ENCODE data around the gene A2ML1.

A2ML1 gene

DNA sequence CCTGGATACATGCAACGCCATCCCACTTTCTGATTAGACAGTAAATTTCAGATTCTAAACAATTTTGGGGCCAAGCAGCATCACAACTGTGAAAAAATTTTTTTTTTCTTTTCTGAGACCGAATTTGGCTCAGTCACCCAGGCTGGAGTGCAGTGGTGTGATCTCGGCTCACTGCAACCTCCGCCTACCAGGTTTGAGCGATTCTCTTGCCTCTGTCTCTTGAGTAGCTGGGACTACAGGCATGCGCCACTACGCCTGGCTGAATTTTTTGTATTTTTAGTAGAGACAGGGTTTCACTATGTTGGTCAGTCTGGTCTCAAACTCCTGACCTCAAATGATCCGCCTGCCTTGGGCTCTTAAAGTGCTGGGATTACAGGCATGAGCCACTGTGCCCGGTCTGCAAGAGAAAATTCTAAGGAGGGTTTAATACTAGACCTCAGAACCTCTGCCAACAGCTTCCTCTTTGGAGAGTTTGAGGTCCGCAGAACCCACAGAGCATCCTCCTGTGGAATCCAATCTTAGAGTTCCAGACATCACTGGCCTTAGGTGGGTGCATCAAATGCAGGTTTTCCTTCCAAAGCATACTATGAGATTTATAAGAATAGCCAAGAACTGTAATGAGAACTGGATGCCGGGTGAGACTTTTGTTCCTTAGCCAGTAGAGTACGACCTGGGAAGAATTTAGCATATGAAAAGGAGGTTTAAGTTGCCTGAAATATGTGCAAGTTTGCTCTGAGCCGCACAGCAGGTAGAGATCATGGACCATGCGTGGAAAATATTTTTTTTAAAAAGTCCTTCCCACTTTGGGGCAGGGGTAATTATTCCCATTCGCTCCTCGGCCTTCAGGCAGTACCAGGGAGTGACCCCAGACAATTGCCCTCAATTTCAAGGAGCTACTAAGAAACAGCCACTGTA is 84.1 kb downstream of the A2ML1 start:
- no peak overlapping the region for H3K4me2 ChIP-seq (ENCODE audit: low read length, poor library complexity, severe bottlenecking)
- H3K4ac ChIP-seq (ENCODE audit: low read depth in 1 of 2, low read length in 2 of 2), result no peak overlapping the region
- H3K23ac ChIP-seq (ENCODE audit: low read length in 2 of 2), result no peak overlapping the region
- no peak overlapping the region for H2AFZ ChIP-seq (ENCODE audit: low read depth, low read length)
- no peak overlapping the region for H2AK5ac ChIP-seq (ENCODE audit: low read length, severe bottlenecking)
- 89% methylated on average over 15 of the region's 16 CpGs for WGBS
- H2BK5ac ChIP-seq (ENCODE audit: low read depth, low read length, poor library complexity, severe bottlenecking), result no peak overlapping the region
- H2BK120ac ChIP-seq (ENCODE audit: low read depth, low read length), result no peak overlapping the region
- peaks cover 1% of the 10 kb centered on the region for H3K4me1 ChIP-seq (ENCODE audit: control insufficient read depth, insufficient read depth, low read depth, low read length)
- no peak overlapping the region for H2BK15ac ChIP-seq (ENCODE audit: low read depth, poor library complexity, severe bottlenecking)
- no peaks in the 10 kb centered on the region for H3K79me1 ChIP-seq (replicated peaks; ENCODE audit: low read length, poor library complexity, severe bottlenecking)
- no peaks in the 10 kb centered on the region for H3K27me3 ChIP-seq (ENCODE audit: control insufficient read depth in 1 of 2, insufficient read depth in 1 of 2, low read length in 2 of 2)
- no peak overlapping the region for H3K4me3 ChIP-seq (ENCODE audit: insufficient read depth in 1 of 2, low read depth in 1 of 2, low read length in 2 of 2)
- H2BK12ac ChIP-seq (ENCODE audit: low read length in 2 of 2), result no peak overlapping the region
- no peak overlapping the region for H3K18ac ChIP-seq (ENCODE audit: low read depth in 1 of 2, low read length in 2 of 2)
- H3K9me3 ChIP-seq (ENCODE audit: control insufficient read depth, low read length), result no peaks in the 10 kb centered on the region
- no peak overlapping the region for H4K8ac ChIP-seq (ENCODE audit: low read length)
- no peak overlapping the region for H4K91ac ChIP-seq (ENCODE audit: low read length)
- H3K14ac ChIP-seq (ENCODE audit: low read length in 2 of 2), result no peak overlapping the region
- H3K27ac ChIP-seq (ENCODE audit: low read length, poor library complexity, severe bottlenecking), result no peak overlapping the region
- no peaks in the 10 kb centered on the region for H3K36me3 ChIP-seq (ENCODE audit: control insufficient read depth in 1 of 2, insufficient read depth in 2 of 2, low read depth in 1 of 2, low read length in 2 of 2)
- DNase-seq, result no peak
- H3K9ac ChIP-seq (ENCODE audit: low read length), result no peak overlapping the region

DNA sequence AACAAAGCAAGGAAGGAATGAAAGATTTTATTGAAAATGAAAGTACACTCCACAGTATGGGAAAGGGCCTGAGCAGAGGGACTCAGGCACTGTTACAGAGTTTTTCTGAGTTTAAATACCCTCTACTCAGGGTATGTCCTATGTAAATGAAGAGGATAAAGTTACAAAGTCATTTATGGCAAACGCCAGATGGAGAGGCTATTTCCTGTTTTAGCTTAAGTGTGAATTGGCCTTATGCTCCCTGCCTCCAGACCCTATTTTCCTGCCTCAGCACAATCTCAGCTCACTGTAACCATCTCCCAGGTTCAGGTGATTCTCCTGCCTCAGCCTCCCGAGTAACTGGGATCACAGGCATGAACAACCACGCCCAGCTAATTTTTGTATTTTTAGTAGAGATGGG is 85.1 kb downstream of the A2ML1 start:
- Histone ChIP-seq H3K18ac (ENCODE audit: low read depth in 1 of 2, low read length in 2 of 2) (no peak overlapping the region), H3K27ac (ENCODE audit: low read length, poor library complexity, severe bottlenecking) (no peak overlapping the region), H2BK5ac (ENCODE audit: low read depth, low read length, poor library complexity, severe bottlenecking) (no peak overlapping the region), H2BK12ac (ENCODE audit: low read length in 2 of 2) (no peak overlapping the region), H3K9ac (ENCODE audit: low read length) (no peak overlapping the region), H3K23ac (ENCODE audit: low read length in 2 of 2) (no peak overlapping the region), H2AK5ac (ENCODE audit: low read length, severe bottlenecking) (no peak overlapping the region), H3K4ac (ENCODE audit: low read depth in 1 of 2, low read length in 2 of 2) (no peak overlapping the region), H4K8ac (ENCODE audit: low read length) (no peak overlapping the region), H3K79me1 (replicated peaks; ENCODE audit: low read length, poor library complexity, severe bottlenecking) (no peaks in the 10 kb centered on the region), H2AFZ (ENCODE audit: low read depth, low read length) (no peak overlapping the region), H3K36me3 (ENCODE audit: control insufficient read depth in 1 of 2, insufficient read depth in 2 of 2, low read depth in 1 of 2, low read length in 2 of 2) (no peaks in the 10 kb centered on the region), H3K9me3 (ENCODE audit: control insufficient read depth, low read length) (no peaks in the 10 kb centered on the region), H2BK15ac (ENCODE audit: low read depth, poor library complexity, severe bottlenecking) (no peak overlapping the region), H3K14ac (ENCODE audit: low read length in 2 of 2) (no peak overlapping the region), H3K27me3 (ENCODE audit: control insufficient read depth in 1 of 2, insufficient read depth in 1 of 2, low read length in 2 of 2) (no peaks in the 10 kb centered on the region), H3K4me3 (ENCODE audit: insufficient read depth in 1 of 2, low read depth in 1 of 2, low read length in 2 of 2) (no peak overlapping the region), H2BK120ac (ENCODE audit: low read depth, low read length) (no peak overlapping the region), H3K4me1 (ENCODE audit: control insufficient read depth, insufficient read depth, low read depth, low read length) (peaks cover 1% of the 10 kb centered on the region), H4K91ac (ENCODE audit: low read length) (no peak overlapping the region), H3K4me2 (ENCODE audit: low read length, poor library complexity, severe bottlenecking) (no peak overlapping the region)
- DNase-seq, result no peak
- 86% methylated on average over 2 of the region's 3 CpGs for whole genome bisulfite sequencing

DNA sequence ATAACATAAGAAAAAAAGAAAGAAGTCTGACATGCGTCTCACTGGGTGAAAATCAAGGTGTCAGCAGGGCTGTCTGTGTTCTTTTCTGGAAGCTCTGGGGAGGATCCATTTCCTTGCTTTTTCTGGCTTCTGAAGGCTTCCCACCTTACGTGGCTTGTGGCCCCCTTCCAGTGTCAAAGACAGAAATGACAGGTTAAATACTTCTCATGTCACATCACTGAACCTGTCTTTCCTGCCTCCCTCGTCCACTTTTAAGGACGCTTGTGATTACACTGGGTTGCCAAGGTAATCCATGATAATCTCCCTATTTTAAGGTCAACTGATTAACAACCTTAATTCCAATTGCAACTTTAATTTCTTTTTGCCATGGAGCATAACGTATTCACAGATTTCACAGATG is 87.3 kb downstream of the A2ML1 start:
- Histone ChIP-seq H3K4ac (ENCODE audit: low read depth in 1 of 2, low read length in 2 of 2) (no peak overlapping the region), H2AK5ac (ENCODE audit: low read length, severe bottlenecking) (no peak overlapping the region), H3K79me1 (replicated peaks; ENCODE audit: low read length, poor library complexity, severe bottlenecking) (no peaks in the 10 kb centered on the region), H3K9ac (ENCODE audit: low read length) (no peak overlapping the region), H3K4me2 (ENCODE audit: low read length, poor library complexity, severe bottlenecking) (no peak overlapping the region), H4K91ac (ENCODE audit: low read length) (no peak overlapping the region), H2BK5ac (ENCODE audit: low read depth, low read length, poor library complexity, severe bottlenecking) (no peak overlapping the region), H2BK120ac (ENCODE audit: low read depth, low read length) (no peak overlapping the region), H2BK15ac (ENCODE audit: low read depth, poor library complexity, severe bottlenecking) (no peak overlapping the region), H3K27me3 (ENCODE audit: control insufficient read depth in 1 of 2, insufficient read depth in 1 of 2, low read length in 2 of 2) (no peaks in the 10 kb centered on the region), H3K27ac (ENCODE audit: low read length, poor library complexity, severe bottlenecking) (no peak overlapping the region), H2BK12ac (ENCODE audit: low read length in 2 of 2) (no peak overlapping the region), H3K14ac (ENCODE audit: low read length in 2 of 2) (no peak overlapping the region), H3K4me3 (ENCODE audit: insufficient read depth in 1 of 2, low read depth in 1 of 2, low read length in 2 of 2) (no peak overlapping the region), H4K8ac (ENCODE audit: low read length) (no peak overlapping the region), H3K18ac (ENCODE audit: low read depth in 1 of 2, low read length in 2 of 2) (no peak overlapping the region), H3K36me3 (ENCODE audit: control insufficient read depth in 1 of 2, insufficient read depth in 2 of 2, low read depth in 1 of 2, low read length in 2 of 2) (no peaks in the 10 kb centered on the region), H3K4me1 (ENCODE audit: control insufficient read depth, insufficient read depth, low read depth, low read length) (peaks cover 1% of the 10 kb centered on the region), H3K23ac (ENCODE audit: low read length in 2 of 2) (no peak overlapping the region), H2AFZ (ENCODE audit: low read depth, low read length) (no peak overlapping the region), H3K9me3 (ENCODE audit: control insufficient read depth, low read length) (no peaks in the 10 kb centered on the region)
- 86% methylated on average over 5 of the region's 5 CpGs for WGBS
- DNase-seq, result no peak

DNA sequence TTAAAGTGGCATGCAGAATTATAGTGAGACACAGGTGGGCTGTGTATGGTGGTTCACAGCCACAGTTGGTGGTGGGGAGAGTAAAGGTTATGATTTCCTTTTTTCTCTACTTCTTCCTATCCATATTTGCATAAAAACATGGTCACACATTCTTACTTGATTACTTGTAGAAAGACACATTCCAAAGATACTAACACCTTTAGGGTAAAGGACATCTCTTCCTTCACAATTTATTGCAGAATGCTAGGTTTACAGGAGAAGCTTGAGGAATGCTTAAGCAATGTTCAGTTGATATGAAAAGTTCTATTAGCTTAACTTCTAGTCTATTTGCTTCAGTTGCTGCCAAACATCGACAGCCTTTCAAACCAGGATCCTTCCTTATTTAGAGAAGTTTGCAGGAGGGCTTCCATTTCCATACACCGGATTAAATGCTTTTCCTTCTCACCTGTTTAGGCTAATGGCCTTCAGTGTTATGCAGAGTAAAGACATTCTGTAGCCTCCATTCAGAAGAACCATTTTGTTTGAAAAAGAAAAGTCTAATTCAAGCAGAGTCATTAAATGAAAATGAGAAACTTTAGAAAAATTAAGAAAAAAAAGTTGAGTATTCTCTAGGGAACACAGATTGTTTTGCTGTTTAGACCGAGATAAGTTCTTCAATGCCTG is 89.3 kb downstream of the A2ML1 start:
- Histone ChIP-seq H3K23ac (ENCODE audit: low read length in 2 of 2) (no peak overlapping the region), H3K9ac (ENCODE audit: low read length) (no peak overlapping the region), H3K4ac (ENCODE audit: low read depth in 1 of 2, low read length in 2 of 2) (no peak overlapping the region), H2AFZ (ENCODE audit: low read depth, low read length) (no peak overlapping the region), H2AK5ac (ENCODE audit: low read length, severe bottlenecking) (no peak overlapping the region), H3K27me3 (ENCODE audit: control insufficient read depth in 1 of 2, insufficient read depth in 1 of 2, low read length in 2 of 2) (no peaks in the 10 kb centered on the region), H4K91ac (ENCODE audit: low read length) (no peak overlapping the region), H4K8ac (ENCODE audit: low read length) (no peak overlapping the region), H3K4me3 (ENCODE audit: insufficient read depth in 1 of 2, low read depth in 1 of 2, low read length in 2 of 2) (no peak overlapping the region), H3K9me3 (ENCODE audit: control insufficient read depth, low read length) (no peaks in the 10 kb centered on the region), H3K4me1 (ENCODE audit: control insufficient read depth, insufficient read depth, low read depth, low read length) (peaks cover 3% of the 10 kb centered on the region), H2BK12ac (ENCODE audit: low read length in 2 of 2) (no peak overlapping the region), H3K36me3 (ENCODE audit: control insufficient read depth in 1 of 2, insufficient read depth in 2 of 2, low read depth in 1 of 2, low read length in 2 of 2) (no peaks in the 10 kb centered on the region), H3K14ac (ENCODE audit: low read length in 2 of 2) (no peak overlapping the region), H3K18ac (ENCODE audit: low read depth in 1 of 2, low read length in 2 of 2) (no peak overlapping the region), H3K27ac (ENCODE audit: low read length, poor library complexity, severe bottlenecking) (no peak overlapping the region), H2BK5ac (ENCODE audit: low read depth, low read length, poor library complexity, severe bottlenecking) (no peak overlapping the region), H3K79me1 (replicated peaks; ENCODE audit: low read length, poor library complexity, severe bottlenecking) (peaks cover 3% of the 10 kb centered on the region), H2BK120ac (ENCODE audit: low read depth, low read length) (no peak overlapping the region), H3K4me2 (ENCODE audit: low read length, poor library complexity, severe bottlenecking) (no peak overlapping the region), H2BK15ac (ENCODE audit: low read depth, poor library complexity, severe bottlenecking) (no peak overlapping the region)
- no peak for DNase-seq
- 100% methylated on average over 1 of the region's 3 CpGs for WGBS
